ENCODE measurements around the gene TUBB.
A peak's percentile ranks its signal among the peaks of the same experiment; 100 is the strongest.
"Not testable (repeated sequence)": the region's sequence is repeated elsewhere in the genome, so short reads cannot be mapped to it uniquely, and the experiment has no call there.

Gene TUBB

DNA sequence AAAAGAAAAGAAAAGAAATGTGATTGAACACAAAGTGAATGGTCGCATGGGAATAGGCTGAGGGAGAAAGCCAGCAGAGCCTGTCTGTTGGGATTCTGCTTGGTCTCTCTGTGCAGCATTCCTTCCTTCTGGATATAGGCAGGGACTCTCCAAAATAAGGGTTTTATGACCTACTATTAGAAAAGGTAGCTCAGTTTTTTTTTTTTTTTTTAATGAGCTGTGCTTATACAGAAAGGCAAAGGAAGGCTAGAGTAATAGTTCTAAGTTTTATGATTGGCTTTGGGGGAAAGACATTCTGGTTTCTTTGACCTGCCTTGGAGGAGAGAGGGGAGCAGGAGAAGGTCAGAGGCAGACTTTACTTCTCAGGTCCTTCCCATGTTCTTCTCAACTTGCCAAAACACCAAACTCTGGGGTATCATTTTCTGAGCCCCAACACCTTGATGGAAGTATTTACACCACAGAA, 43.0 kb downstream of the TUBB start:
- no peak for DNase-seq

DNA sequence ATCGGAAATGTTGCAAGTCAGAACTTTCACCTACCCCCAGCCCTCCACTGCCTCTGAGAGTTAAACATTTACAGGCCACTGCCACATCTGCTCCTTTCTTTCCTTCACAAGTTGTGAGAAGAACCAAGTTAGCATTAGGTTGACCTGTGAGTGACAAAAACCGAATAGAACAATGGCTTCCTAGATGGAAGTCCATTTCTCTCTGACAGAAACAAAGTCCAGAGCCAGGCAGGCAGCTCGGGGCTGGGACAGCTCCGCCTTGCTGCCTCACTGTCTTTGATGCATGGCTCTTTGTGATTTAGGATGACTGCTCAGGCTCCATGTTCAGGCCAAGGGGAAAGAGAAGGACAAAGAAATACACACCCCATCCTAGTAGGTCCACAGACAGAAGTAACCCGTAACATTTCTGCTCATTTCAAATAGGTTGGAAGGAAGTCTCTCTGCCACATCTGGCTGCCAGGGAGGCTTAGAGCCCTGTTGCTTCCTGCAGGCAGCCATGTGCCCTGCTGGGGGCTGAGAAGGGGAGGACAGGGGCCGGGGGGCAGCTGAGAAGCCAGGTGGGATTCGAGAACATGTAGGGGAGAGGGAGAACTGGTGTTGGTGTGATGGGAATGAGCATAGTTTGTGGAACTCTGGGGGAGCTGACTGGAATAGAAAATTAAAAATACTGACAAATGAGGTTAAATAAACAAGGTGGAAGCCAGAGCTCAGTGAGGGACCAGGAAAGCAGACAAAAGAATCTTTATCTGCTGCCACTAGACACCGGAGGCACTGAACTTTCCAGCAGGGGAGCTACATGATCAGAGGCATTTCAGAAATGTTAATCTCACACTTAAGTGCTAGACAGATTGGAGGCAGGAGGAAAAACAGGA, 43.7 kb downstream of the TUBB start:
- DNase-seq: peak; percentile 91

DNA sequence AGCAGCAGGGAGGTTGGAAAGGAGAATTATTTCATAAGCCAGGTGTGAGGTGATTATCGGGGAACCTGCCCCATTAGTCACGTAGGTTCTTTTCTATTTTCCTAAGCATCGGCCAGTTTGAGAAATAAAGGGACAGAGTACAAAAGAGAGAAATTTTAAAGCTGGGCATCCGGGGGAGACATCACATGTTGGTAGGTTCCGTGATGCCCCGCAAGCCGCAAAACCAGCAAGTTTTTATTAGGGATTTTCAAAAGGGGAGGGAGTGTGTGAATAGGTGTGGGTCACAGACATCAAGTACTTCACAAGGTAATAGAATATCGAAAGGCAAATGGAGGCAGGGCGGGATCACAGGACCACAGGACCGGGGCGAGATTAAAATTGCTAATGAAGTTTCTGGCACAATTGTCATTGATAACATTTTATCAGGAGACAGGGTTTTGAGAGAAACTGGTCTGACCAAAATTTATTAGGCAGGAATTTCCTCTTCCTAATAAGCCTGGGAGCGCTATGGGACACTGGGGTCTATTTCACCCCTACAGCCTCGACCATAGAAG, 44.4 kb downstream of the TUBB start:
- not testable (repeated sequence) for DNase-seq

- DNase-seq: not testable (repeated sequence)
These were observed 45.3 kb downstream of the TUBB start for GRCh38 chr6:30765495-30765894.

GRCh38 chr6:30766461-30767157, 46.5 kb downstream of the TUBB start:
- peak; percentile 86 for DNase-seq

GRCh38 chr6:30767158-30767943, 47.2 kb downstream of the TUBB start:
- no peak for DNase-seq

- DNase-seq: no peak
These were observed 47.8 kb downstream of the TUBB start for GRCh38 chr6:30767944-30768301.

GRCh38 chr6:30768634-30769087, 48.5 kb downstream of the TUBB start:
- DNase-seq: peak; percentile 65

DNA sequence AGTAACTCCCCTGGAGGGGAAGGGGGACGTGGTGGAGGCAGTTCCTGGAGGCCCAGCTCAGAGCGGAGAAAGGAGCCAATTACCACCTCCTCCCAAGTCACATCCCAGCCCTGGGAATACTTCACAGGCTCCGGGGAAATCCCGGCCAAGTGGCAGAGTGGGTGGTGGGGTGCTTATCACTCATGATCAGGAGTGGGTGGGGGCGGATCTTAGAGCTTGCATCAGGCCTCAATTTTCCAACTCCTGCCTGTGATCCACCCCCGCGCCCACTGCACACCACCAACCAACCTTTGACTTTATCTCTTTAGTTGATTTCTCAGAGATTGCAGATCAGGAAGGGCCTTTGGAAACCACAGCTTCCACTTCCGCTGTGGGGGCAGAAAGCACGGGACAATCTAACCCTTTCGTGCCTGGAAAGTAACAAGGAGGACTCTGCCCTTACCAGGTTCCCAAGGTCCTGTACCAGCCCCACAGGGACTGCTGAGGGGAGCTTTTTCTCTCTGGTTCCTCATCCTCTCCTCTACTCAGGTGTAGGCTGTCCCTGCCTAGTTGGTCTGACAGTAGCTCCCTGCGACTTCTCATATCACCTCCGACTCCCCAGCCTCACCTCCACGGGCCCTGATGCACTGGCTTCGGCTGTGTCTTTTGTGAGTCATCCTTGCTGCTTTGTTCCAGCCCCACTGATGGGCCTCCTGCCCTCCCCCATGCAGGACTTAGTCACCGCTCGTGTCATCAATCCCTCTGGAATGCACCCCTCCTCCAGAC, 49.1 kb downstream of the TUBB start:
- peak; percentile 98 for DNase-seq

GRCh38 chr6:30769853-30770524, 49.8 kb downstream of the TUBB start:
- DNase-seq: no peak

GRCh38 chr6:30770592-30770991, 50.4 kb downstream of the TUBB start:
- DNase-seq: no peak

GRCh38 chr6:30774701-30775100, 54.5 kb downstream of the TUBB start:
- DNase-seq: no peak

Data from islet precursor cell (in vitro differentiated cells).